Fibroblast of lung (primary cell): ENCODE measurements around the gene SLC28A1. TPM values are rescaled to one million over a fixed set of nuclear protein-coding genes. Genes with fewer than 3 reads are reported as not detected.

Experiments used
- DNase-seq, 2 donors: peaks; one replicate each; pipeline versions ENCODE4 v3.0.0 to v3.0.0-alpha.2; 2010; ENCODE audit warnings: low read depth in 2 of 2
- H2AFZ ChIP-seq: 2 replicates; pipeline ENCODE4 v1.5.1; 2012; ENCODE audit warnings: low read length, control low read depth, inconsistent platforms
- H3K27ac ChIP-seq: 2 replicates; pipeline ENCODE4 v1.5.1; 2011; ENCODE audit warnings: low read length, control low read depth; ENCODE audit not compliant: insufficient read depth
- H3K27me3 ChIP-seq: 2 replicates; pipeline ENCODE4 v1.5.1; 2011; ENCODE audit warnings: mild to moderate bottlenecking, low read length; ENCODE audit not compliant: control insufficient read depth, insufficient read depth
- H3K36me3 ChIP-seq: 2 replicates; pipeline ENCODE4 v1.5.1; 2011; ENCODE audit warnings: low read length; ENCODE audit not compliant: control insufficient read depth, insufficient read depth
- H3K4me1 ChIP-seq: 2 replicates; pipeline ENCODE4 v1.5.1; 2011; ENCODE audit warnings: low read length; ENCODE audit not compliant: control insufficient read depth, insufficient read depth; ENCODE audit errors: extremely low read depth
- H3K4me2 ChIP-seq: 2 replicates; pipeline ENCODE4 v1.5.1; 2011; ENCODE audit warnings: low read length, control low read depth; ENCODE audit not compliant: insufficient read depth; ENCODE audit errors: extremely low read depth
- H3K4me3 ChIP-seq, 4 experiments: fragments of 200-600 bp in 1 of 4; sonication (generic) in 1 of 4; replicated peaks in 1 of 4; 2 replicates each; pipeline ENCODE4 v1.5.1; 2011 to 2016; ENCODE audit warnings: low read length in 4 of 4, low read depth in 3 of 4, mild to moderate bottlenecking in 3 of 4, control low read depth in 2 of 4, inconsistent platforms in 1 of 4, mixed read lengths in 1 of 4; ENCODE audit not compliant: insufficient read depth in 1 of 4; ENCODE audit errors: control extremely low read depth in 1 of 4
- H3K79me2 ChIP-seq: 2 replicates; pipeline ENCODE4 v1.5.1; 2012; ENCODE audit warnings: mild to moderate bottlenecking, low read length, inconsistent platforms; ENCODE audit not compliant: control insufficient read depth, insufficient read depth
- H3K9ac ChIP-seq: 2 replicates; pipeline ENCODE4 v1.5.1; 2011; ENCODE audit warnings: mild to moderate bottlenecking, low read length, control low read depth; ENCODE audit not compliant: insufficient read depth
- H3K9me3 ChIP-seq: 2 replicates; pipeline ENCODE4 v1.5.1; 2012; ENCODE audit warnings: low read depth, low read length; ENCODE audit not compliant: control insufficient read depth, insufficient read depth
- H4K20me1 ChIP-seq: 2 replicates; pipeline ENCODE4 v1.5.1; 2011; ENCODE audit warnings: low read length; ENCODE audit not compliant: control insufficient read depth, insufficient read depth; ENCODE audit errors: extremely low read depth
- CTCF ChIP-seq, 2 donors: IDR thresholded peaks in 1 of 2; conservative IDR thresholded peaks in 1 of 2; 1 replicate in 1 of 2; 2 replicates in 1 of 2; pipeline ENCODE4 v1.5.1; 2011 to 2012; ENCODE audit warnings: low read length in 2 of 2, control low read depth in 1 of 2, inconsistent platforms in 1 of 2, low read depth in 1 of 2, mild to moderate bottlenecking in 1 of 2
- EZH2 ChIP-seq: IDR thresholded peaks from 2 replicates; pipeline ENCODE4 v1.5.1; 2012; ENCODE audit warnings: low read length, control low read depth, mild to moderate bottlenecking; ENCODE audit errors: missing control alignments
- polyA plus RNA-seq, 2 donors: library from polyadenylated mRNA; depleted of rRNA in 1 of 2; stranded (reverse) in 1 of 2; unstranded in 1 of 2; fragments of >200 nt; gene quantifications; 2 replicates each; pipeline ENCODE4 v1.2.1, GENCODE V29; 2011 to 2012; ENCODE audit warnings: missing spikeins in 1 of 2
- total RNA-seq: library from RNA; depleted of rRNA; stranded (reverse); fragments of >200 nt; gene quantifications from 2 replicates; pipeline ENCODE4 v1.2.1, GENCODE V29; 2014

The SLC28A1 gene
- total and polyA plus RNA-seq, 2 donors (not counting 1 experiment from before 2014, with no cell fraction given): not detected

GRCh38 chr15:84908564-84908963 is 24.1 kb downstream of the SLC28A1 start:
- no peaks in the 10 kb centered on the region for H4K20me1 ChIP-seq
- H3K36me3 ChIP-seq: no peaks in the 10 kb centered on the region
- peaks cover 7% of the 10 kb centered on the region for H3K4me1 ChIP-seq
- no peak overlapping the region for H3K27ac ChIP-seq
- no peak overlapping the region for H3K4me2 ChIP-seq
- no peaks in the 10 kb centered on the region for H3K9me3 ChIP-seq
- no peaks in the 10 kb centered on the region for H3K27me3 ChIP-seq
- no peaks in the 10 kb centered on the region for H3K79me2 ChIP-seq
- no peak overlapping the region for H3K4me3 ChIP-seq
- TF ChIP-seq CTCF (conservative IDR thresholded peaks at IDR 0.05 in 1 of 2, IDR thresholded peaks at IDR 0.05 in 1 of 2; ENCODE audit: low read depth in 1 of 2, low read length in 2 of 2): no peak
- TF ChIP-seq EZH2: no peak
- no peak overlapping the region for H3K9ac ChIP-seq
- DNase-seq: no peak
- no peak overlapping the region for H2AFZ ChIP-seq

DNA sequence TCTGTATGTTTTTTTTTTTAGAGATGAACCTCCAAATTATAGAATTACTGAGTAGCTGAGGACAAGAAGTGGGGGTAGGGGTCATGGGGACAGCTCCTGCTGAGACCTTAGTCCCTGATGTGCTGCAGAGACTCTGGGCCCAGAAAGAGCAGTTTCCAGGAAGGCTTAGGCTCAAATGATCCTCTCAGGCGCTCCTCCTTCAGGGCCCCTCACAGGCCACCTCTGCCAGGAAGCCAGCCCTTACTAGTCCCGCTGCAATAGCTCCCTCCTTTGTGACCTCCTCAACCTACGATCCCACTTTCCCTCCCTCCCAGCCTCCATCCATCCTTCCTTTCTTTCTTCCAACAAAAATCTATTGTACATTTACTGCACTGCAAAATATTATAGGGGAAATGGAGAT is 24.6 kb downstream of the SLC28A1 start:
- no peaks in the 10 kb centered on the region for H3K27me3 ChIP-seq
- H2AFZ ChIP-seq: no peak overlapping the region
- no peaks in the 10 kb centered on the region for H4K20me1 ChIP-seq
- no peaks in the 10 kb centered on the region for H3K79me2 ChIP-seq
- no peaks in the 10 kb centered on the region for H3K36me3 ChIP-seq
- DNase-seq: no peak
- H3K4me1 ChIP-seq: peaks cover 7% of the 10 kb centered on the region
- no peak overlapping the region for H3K4me2 ChIP-seq
- TF ChIP-seq EZH2 (no peak), CTCF (conservative IDR thresholded peaks at IDR 0.05 in 1 of 2, IDR thresholded peaks at IDR 0.05 in 1 of 2; ENCODE audit: low read depth in 1 of 2, low read length in 2 of 2) (no peak)
- H3K9ac ChIP-seq: no peak overlapping the region
- no peak overlapping the region for H3K4me3 ChIP-seq
- no peaks in the 10 kb centered on the region for H3K9me3 ChIP-seq
- H3K27ac ChIP-seq: no peak overlapping the region

DNA sequence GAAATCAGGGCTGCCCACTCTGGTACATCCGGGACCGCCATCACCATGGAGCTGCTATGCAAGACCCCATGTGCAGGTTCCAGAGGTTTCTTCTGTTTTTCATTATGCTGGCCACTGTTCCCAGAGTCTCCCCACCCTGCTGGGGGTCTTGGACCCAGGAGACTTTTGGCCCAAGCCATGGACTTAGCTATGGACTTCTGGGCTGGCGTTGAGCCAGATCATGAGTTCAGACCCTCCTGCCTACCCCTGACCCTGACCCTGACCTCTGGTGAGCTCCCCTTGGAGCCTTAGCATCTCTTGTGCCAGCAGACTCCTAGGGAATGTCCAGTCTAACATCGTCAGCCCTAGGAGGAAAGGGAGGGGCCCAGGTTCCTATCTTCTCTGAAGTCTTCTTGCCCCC is 25.3 kb downstream of the SLC28A1 start:
- Histone ChIP-seq H4K20me1 (no peaks in the 10 kb centered on the region), H3K4me3 (no peak overlapping the region), H2AFZ (no peak overlapping the region), H3K9me3 (no peaks in the 10 kb centered on the region), H3K27me3 (no peaks in the 10 kb centered on the region), H3K9ac (no peak overlapping the region), H3K27ac (no peak overlapping the region), H3K4me2 (no peak overlapping the region), H3K36me3 (no peaks in the 10 kb centered on the region), H3K79me2 (no peaks in the 10 kb centered on the region), H3K4me1 (peaks cover 7% of the 10 kb centered on the region)
- DNase-seq: no peak
- TF ChIP-seq CTCF (conservative IDR thresholded peaks at IDR 0.05 in 1 of 2, IDR thresholded peaks at IDR 0.05 in 1 of 2; ENCODE audit: low read depth in 1 of 2, low read length in 2 of 2) (no peak), EZH2 (no peak)
